Keratinocyte (primary cell): ENCODE data around the gene TRIM63. TPM values are rescaled to one million over a fixed set of nuclear protein-coding genes. Genes with fewer than 3 reads are reported as not detected.

Experiments
- DNase-seq: peaks from one replicate; pipeline ENCODE4 v3.0.0-alpha.2; 2011; ENCODE audit warnings: low read depth, missing footprints, low spot score
- FAIRE-seq: peaks from 2 replicates; lab custom pipeline; 2011; peaks lifted over from hg19 to GRCh38; lab: Jason Lieb, UNC
- H2AFZ ChIP-seq: 2 replicates; pipeline ENCODE4 v1.6.0; 2012; ENCODE audit warnings: low read length, control low read depth, inconsistent platforms; ENCODE audit not compliant: control insufficient read depth
- H3K27ac ChIP-seq: 2 replicates; pipeline ENCODE4 v1.5.1; 2011; ENCODE audit warnings: low read length; ENCODE audit not compliant: control insufficient read depth, insufficient read depth
- H3K27me3 ChIP-seq: 3 replicates; pipeline ENCODE4 v1.6.0; 2011; ENCODE audit warnings: low read length; ENCODE audit not compliant: control insufficient read depth, insufficient read depth; ENCODE audit errors: extremely low read depth
- H3K36me3 ChIP-seq, 2 experiments: 2 replicates in 1 of 2; 3 replicates in 1 of 2; pipeline ENCODE4 v1.5.1; 2011; ENCODE audit warnings: low read length in 2 of 2, mild to moderate bottlenecking in 1 of 2; ENCODE audit not compliant: control insufficient read depth in 2 of 2, insufficient read depth in 2 of 2; ENCODE audit errors: extremely low read depth in 1 of 2
- H3K4me1 ChIP-seq: 3 replicates; pipeline ENCODE4 v1.5.1; 2011; ENCODE audit warnings: low read length; ENCODE audit not compliant: control insufficient read depth, insufficient read depth; ENCODE audit errors: extremely low read depth
- H3K4me2 ChIP-seq: 3 replicates; pipeline ENCODE4 v1.6.0; 2011; ENCODE audit warnings: low read depth, low read length; ENCODE audit not compliant: control insufficient read depth, insufficient read depth; ENCODE audit errors: extremely low read depth
- H3K4me3 ChIP-seq, 3 experiments: fragments of 200-600 bp in 1 of 3; sonication (generic) in 1 of 3; 2 replicates in 2 of 3; 3 replicates in 1 of 3; pipeline ENCODE4 v1.5.1; 2011 to 2016; ENCODE audit warnings: low read length in 3 of 3, mild to moderate bottlenecking in 3 of 3, control low read depth in 2 of 3, inconsistent platforms in 1 of 3, low read depth in 1 of 3, mixed read lengths in 1 of 3, mixed run types in 1 of 3, moderate library complexity in 1 of 3; ENCODE audit not compliant: control insufficient read depth in 2 of 3, insufficient read depth in 2 of 3; ENCODE audit errors: extremely low read depth in 1 of 3
- H3K79me2 ChIP-seq: 2 replicates; pipeline ENCODE4 v1.6.0; 2012; ENCODE audit warnings: low read length; ENCODE audit not compliant: control insufficient read depth, insufficient read depth
- H3K9ac ChIP-seq: 3 replicates; pipeline ENCODE4 v1.6.0; 2011; ENCODE audit warnings: low read length; ENCODE audit not compliant: control insufficient read depth, insufficient read depth; ENCODE audit errors: extremely low read depth
- H3K9me1 ChIP-seq: 3 replicates; pipeline ENCODE4 v1.6.0; 2011; ENCODE audit warnings: low read length; ENCODE audit not compliant: control insufficient read depth, insufficient read depth; ENCODE audit errors: extremely low read depth
- H3K9me3 ChIP-seq: 2 replicates; pipeline ENCODE4 v1.5.1; 2012; ENCODE audit warnings: low read depth, low read length; ENCODE audit not compliant: control insufficient read depth
- H4K20me1 ChIP-seq: 3 replicates; pipeline ENCODE4 v1.6.0; 2011; ENCODE audit warnings: low read length; ENCODE audit not compliant: control insufficient read depth, insufficient read depth; ENCODE audit errors: extremely low read depth
- CTCF ChIP-seq, 3 experiments: IDR thresholded peaks in 1 of 3; conservative IDR thresholded peaks in 1 of 3; optimal IDR thresholded peaks in 1 of 3; 2 replicates in 2 of 3; 3 replicates in 1 of 3; pipeline versions ENCODE3 to v1.5.1; 2011; ENCODE audit warnings: low read length in 3 of 3, mild to moderate bottlenecking in 3 of 3, moderate library complexity in 2 of 3, control low read depth in 1 of 3, inconsistent platforms in 1 of 3; ENCODE audit not compliant: insufficient read depth in 2 of 3; ENCODE audit errors: extremely low read depth in 1 of 3
- EZH2 ChIP-seq: IDR thresholded peaks from one replicate; pipeline ENCODE4 v1.6.1; 2012; ENCODE audit warnings: inconsistent platforms, mild to moderate bottlenecking, low read length, moderate library complexity
- dilution Hi-C: fragments of 300-500 bp; cut with MboI; formaldehyde crosslinking; loops from one replicate; pipeline ENCODE4 v1.7.0; 2020; ENCODE audit warnings: low sequenced_read_pairs; ENCODE audit not compliant: extremely low pct_ligation_motif_present
- polyA plus RNA-seq, 5 experiments: library from polyadenylated mRNA; depleted of rRNA in 3 of 5; stranded (reverse) in 3 of 5; stranded (forward) in 1 of 5; unstranded in 1 of 5; fragments of >200 nt; gene quantifications; 1 replicate in 1 of 5; 2 replicates in 3 of 5; 3 replicates in 1 of 5; pipeline versions ENCODE4 v1.2.1 to v1.2.3, GENCODE V29; 2011 to 2012; ENCODE audit warnings: missing spikeins in 2 of 5, low read depth in 1 of 5, low replicate concordance in 1 of 5

Gene TRIM63
- polyA plus RNA-seq, 1 donor (not counting 4 experiments of a cell fraction or from before 2014, with no cell fraction given) = not detected

GRCh38 chr1:26058052-26058595 lies 9.3 kb downstream of the TRIM63 start:
- Histone ChIP-seq H4K20me1 (no peaks in the 10 kb centered on the region), H3K79me2 (no peaks in the 10 kb centered on the region), H2AFZ (no peak overlapping the region), H3K9me1 (no peaks in the 10 kb centered on the region), H3K4me1 (no peaks in the 10 kb centered on the region), H3K4me3 (no peak overlapping the region), H3K27ac (no peak overlapping the region), H3K9me3 (no peaks in the 10 kb centered on the region), H3K36me3 (no peaks in the 10 kb centered on the region), H3K9ac (no peak overlapping the region), H3K4me2 (no peak overlapping the region), H3K27me3 (peaks cover 23% of the 10 kb centered on the region)
- dilution Hi-C loops = no loop called here
- FAIRE-seq (no peak), DNase-seq (no peak)
- no peak for TF ChIP-seq CTCF (optimal IDR thresholded peaks at IDR 0.05 in 1 of 3, IDR thresholded peaks at IDR 0.05 in 1 of 3, conservative IDR thresholded peaks at IDR 0.05 in 1 of 3; ENCODE audit: extremely low read depth in 1 of 3, insufficient read depth in 2 of 3, low read length in 3 of 3)
- no peak for TF ChIP-seq EZH2

GRCh38 chr1:26057189-26057588 lies 10.2 kb downstream of the TRIM63 start:
- no peaks in the 10 kb centered on the region for H3K36me3 ChIP-seq
- H3K4me3 ChIP-seq = no peak overlapping the region
- no peaks in the 10 kb centered on the region for H3K9me3 ChIP-seq
- dilution Hi-C loops = no loop called here
- no peak for TF ChIP-seq CTCF (optimal IDR thresholded peaks at IDR 0.05 in 1 of 3, IDR thresholded peaks at IDR 0.05 in 1 of 3, conservative IDR thresholded peaks at IDR 0.05 in 1 of 3; ENCODE audit: extremely low read depth in 1 of 3, insufficient read depth in 2 of 3, low read length in 3 of 3)
- TF ChIP-seq EZH2 = no peak
- DNase-seq (no peak), FAIRE-seq (no peak)
- no peaks in the 10 kb centered on the region for H3K4me1 ChIP-seq
- H3K79me2 ChIP-seq = no peaks in the 10 kb centered on the region
- H3K4me2 ChIP-seq = no peak overlapping the region
- no peak overlapping the region for H3K27ac ChIP-seq
- H2AFZ ChIP-seq = no peak overlapping the region
- no peaks in the 10 kb centered on the region for H4K20me1 ChIP-seq
- no peaks in the 10 kb centered on the region for H3K9me1 ChIP-seq
- peaks cover 23% of the 10 kb centered on the region for H3K27me3 ChIP-seq
- H3K9ac ChIP-seq = no peak overlapping the region
